HTERT RPE-1 (cell line): ENCODE results near the gene MAT2A.
"Not testable (repeated sequence)": the region's sequence is repeated elsewhere in the genome, so short reads cannot be mapped to it uniquely, and the experiment has no call there.

Experiments used
- in situ Hi-C: fragments of 300-500 bp; cut with MboI; formaldehyde crosslinking; loops from 4 replicates; pipeline ENCODE4 v1.14.3; 2020; ENCODE audit warnings: low sequenced_read_pairs

MAT2A gene

DNA sequence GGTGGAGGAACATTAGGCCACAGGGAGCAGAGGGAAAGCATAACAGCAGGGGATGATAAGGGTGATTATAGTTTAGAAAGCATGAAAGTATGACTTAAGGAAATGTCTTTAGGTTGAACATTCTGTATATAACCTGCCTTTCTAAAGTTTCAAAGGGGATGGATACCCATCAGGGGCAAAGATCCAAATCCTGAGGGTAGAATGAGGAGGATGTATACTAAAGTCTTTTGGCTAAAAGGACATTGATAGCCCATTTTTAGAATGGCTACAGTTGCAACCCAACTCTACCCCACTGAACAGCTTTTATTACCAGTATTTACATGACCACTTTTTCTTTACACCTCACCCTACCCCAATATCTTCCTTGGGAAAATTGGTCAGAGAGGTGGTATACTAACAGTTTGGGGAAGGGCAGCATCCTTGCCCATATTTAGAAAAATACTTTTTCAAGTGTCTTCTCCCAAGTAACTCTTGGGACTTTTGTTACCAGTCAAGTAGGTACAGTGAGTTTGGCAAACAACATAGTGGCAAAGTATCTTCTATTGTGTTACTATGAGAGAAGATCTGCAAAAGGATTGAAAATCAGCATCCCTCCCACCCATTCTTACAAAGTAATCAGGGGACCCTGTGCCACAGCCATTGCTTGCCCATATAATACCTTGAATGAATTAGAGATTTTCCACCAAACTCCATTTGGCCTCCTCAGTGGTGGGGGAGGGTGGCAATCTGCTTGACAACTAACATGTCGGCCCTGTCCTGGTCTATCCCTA is 8.3 kb downstream of the MAT2A start:
- in situ Hi-C loops = no loop called here

DNA sequence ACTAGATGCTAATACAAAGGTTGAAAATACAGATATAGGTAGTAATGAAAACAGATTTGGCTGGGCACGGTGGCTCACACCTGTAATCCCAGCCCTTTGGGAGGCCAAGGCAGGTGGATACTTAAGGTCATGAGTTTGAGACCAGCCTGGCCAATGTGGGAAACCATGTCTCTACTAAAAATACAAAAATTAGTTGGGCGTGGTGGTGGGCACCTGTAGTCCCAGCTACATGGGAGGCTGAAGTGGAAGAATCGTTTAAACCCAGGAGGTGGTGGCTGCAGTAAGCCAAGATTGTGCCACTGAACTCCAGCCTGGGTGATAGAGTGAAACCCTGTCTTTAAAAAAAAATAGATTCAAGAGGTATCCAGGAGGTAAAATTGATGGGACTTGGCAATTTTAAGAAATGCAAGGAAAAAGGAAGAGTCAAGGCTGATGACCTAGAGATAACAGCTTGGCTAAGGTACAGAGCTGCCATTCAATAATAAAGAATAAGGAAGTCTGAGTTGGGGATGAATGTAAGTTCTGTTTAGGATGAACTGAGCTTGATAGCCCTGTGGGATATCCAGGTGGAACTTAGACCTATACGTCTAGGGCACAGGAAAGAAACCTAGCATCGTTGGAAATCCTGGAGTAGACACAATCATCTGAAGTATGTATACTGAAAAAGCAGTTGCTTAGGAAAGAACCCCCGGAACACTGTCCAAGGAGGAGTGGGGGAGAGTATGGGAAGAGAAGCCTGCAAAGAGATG is 9.1 kb downstream of the MAT2A start:
- in situ Hi-C loops = no loop called here

- in situ Hi-C loops = no loop called here
Measured at GRCh38 chr2:85548608-85548900, 9.6 kb downstream of the MAT2A start.

- in situ Hi-C loops = no loop called here
Measured at GRCh38 chr2:85549095-85549494, 10.1 kb downstream of the MAT2A start.

- in situ Hi-C loops = no loop called here
Measured at GRCh38 chr2:85549826-85550225, 10.9 kb downstream of the MAT2A start.

DNA sequence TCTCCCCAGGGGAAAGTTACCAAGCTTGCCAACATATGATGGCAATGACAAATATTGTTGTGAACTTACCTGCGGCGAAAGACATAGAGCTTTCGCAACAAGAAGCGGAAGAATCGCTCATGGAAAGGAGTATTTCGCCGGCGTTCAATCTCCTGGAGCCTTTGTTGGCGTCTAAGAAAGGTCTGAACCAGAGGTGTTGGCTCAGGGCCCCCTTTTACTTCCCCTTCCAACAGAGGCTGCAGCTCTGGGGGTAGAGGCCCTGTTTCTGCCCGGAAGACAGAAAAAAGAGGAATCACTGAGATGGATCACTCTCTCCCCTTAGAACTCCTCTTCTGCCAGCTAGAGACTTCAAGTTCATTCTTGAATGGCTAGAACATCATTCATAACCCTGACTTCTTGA is 11.5 kb downstream of the MAT2A start:
- in situ Hi-C loops = no loop called here

- in situ Hi-C loops = no loop called here
Measured at GRCh38 chr2:85551698-85552678, 13.0 kb downstream of the MAT2A start.

DNA sequence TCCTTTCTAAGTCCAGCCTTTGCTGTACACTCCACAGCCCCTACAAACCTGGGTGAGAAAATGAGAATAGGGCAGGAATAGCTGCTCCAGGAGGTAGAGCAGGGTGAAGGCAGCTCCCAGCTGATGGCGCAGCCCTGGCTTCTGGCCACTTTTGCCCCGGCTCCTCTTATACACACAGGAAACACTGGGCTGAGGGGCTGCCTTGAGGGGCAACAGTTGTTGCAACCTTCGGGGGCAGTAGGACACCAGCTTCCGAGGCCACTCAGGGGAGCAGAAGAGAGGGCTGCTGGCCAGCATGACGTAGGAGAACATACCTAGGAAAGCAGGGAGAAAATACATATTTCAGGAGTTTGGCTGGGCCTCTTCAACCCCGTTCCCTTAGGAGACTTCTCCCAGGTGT is 14.2 kb downstream of the MAT2A start:
- in situ Hi-C loops = no loop called here

GRCh38 chr2:85554980-85555612 is 16.1 kb downstream of the MAT2A start:
- in situ Hi-C loops = no loop called here

- in situ Hi-C loops = no loop called here
Measured at GRCh38 chr2:85557130-85557529, 18.2 kb downstream of the MAT2A start.

GRCh38 chr2:85558160-85558559 is 19.2 kb downstream of the MAT2A start:
- in situ Hi-C loops = no loop called here

- in situ Hi-C loops = not testable (repeated sequence)
Measured at GRCh38 chr2:85560403-85560726, 21.4 kb downstream of the MAT2A start.

DNA sequence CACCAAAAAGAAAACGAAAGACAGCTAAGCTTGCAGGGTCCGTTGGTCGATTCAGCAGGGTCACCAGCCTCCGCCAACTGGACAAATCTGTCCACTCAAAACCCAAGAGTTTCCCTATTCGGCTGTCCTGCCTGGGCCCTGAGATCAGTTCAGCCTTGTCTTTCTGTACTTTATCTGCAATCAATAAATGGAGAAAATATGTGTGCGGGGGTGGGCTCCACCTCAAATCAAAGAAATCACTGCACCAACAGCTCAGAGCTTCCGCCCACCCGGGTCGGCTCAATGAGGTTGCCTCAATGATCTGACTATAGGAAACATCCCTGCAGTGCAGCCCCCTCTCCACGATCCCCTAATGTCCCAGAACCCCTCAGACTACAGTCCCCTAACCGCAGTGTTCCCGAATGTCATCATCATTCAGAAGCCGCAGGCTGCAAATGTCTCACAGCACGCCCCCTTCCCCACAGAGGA is 21.9 kb downstream of the MAT2A start:
- in situ Hi-C loops = no loop called here

GRCh38 chr2:85561280-85562212 is 22.6 kb downstream of the MAT2A start, which contains the start of gene GGCX:
TSS of gene GGCX (minus strand) at chr2:85561493. CDS start at chr2:85561428, 65 bp downstream.
- in situ Hi-C loops = no loop called here

- in situ Hi-C loops = no loop called here
Measured at GRCh38 chr2:85564144-85564563, 25.2 kb downstream of the MAT2A start.

GRCh38 chr2:85566265-85566664 is 27.3 kb downstream of the MAT2A start:
- in situ Hi-C loops = no loop called here

DNA sequence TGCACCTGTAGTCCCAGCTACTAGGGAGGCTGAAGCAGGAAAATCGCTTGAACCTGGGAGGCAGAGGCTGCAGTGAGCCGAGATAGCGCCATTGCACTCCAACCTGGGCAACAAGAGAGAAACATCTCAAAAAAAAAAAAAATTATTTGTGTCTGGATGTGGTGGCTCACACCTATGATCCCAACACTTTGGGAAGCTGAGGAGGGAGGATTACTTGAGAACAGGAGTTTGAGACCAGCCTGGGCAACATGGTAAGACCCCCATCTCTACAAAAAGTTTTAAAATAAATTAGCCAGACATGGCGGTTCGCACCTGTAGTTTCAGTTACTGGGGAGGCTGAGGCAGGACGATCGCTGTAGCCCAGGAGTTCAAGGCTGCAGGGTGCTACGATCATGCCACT is 36.8 kb downstream of the MAT2A start:
- in situ Hi-C loops = no loop called here

DNA sequence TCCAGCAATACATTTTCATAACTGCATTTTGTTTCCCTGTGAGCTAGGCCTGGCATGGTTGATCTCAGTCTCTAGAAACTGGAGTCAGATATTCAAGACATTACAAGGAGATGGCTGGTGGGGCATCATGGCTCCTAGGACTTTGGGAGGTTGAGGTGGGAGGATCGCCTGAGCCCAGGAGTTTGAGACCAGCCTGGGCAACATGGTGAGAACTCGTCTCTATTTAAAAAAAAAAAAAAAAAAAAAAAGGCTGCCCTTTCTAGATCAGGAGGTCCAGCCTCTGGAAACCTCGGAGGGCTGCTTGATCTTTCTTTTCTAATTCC is 38.1 kb downstream of the MAT2A start:
- in situ Hi-C loops = no loop called here

- in situ Hi-C loops = no loop called here
Measured at GRCh38 chr2:85577386-85578242, 38.6 kb downstream of the MAT2A start, which contains the start of gene VAMP8. TSS of gene VAMP8 (plus strand) at chr2:85577586. CDS start at chr2:85577647, 61 bp downstream.
